DMS153 treated with DMSO at 0.1 percent for 48 hours (cell line): ENCODE data around the gene CD82.

Experiments used
- DNase-seq: peaks from one replicate; lab custom pipeline; 2025; ENCODE audit not compliant: unreplicated experiment; lab: John Stamatoyannopoulos, UW

The CD82 gene

GRCh38 chr11:44574610-44575287 lies 9.3 kb downstream of the CD82 start:
- no peak for DNase-seq

- no peak for DNase-seq
Measured at GRCh38 chr11:44575288-44575672, 9.8 kb downstream of the CD82 start.

GRCh38 chr11:44575962-44576361 lies 10.5 kb downstream of the CD82 start:
- DNase-seq, result no peak

DNA sequence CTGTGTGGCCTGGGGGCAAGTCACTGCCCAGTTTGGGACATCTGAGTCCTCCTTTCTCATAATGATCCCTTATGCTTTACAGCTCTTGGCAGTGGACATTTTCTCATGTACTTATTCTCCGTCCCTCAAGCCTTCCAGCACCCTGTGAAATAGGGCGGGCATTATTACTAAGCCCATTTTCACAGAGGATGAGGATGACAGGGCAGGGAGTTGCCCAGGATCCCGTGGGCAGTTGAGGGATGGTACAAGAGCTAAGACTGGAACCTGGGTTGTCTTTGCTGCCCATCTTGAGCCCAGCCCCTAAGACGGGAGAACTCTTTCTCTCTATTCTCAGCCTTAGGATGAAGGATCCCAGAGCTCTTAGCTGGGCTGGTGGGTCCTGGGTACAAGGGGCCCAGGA lies 11.2 kb downstream of the CD82 start:
- DNase-seq, result no peak

- DNase-seq, result no peak
Measured at GRCh38 chr11:44577231-44577830, 11.9 kb downstream of the CD82 start.

DNA sequence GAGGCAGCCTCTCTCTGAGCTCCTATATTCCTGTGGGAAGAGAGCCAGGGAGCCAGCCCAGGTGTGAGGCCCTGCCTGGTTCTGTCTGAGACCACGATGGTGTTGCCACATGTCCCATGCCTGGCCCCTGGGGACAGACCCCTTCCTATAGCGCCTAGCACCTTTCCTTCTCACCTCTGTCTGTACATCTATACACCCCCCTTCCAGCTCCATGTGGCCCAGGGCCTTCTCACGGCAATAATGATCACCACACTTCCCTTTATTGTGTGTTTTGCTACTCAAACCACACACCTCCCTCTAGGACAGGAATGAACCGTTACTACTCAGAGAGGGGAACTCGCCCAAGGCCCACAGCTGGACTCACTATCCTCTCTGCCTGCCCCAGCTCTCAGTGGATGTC lies 12.8 kb downstream of the CD82 start:
- no peak for DNase-seq

- DNase-seq, result no peak
Measured at GRCh38 chr11:44579302-44579761, 13.9 kb downstream of the CD82 start.

DNA sequence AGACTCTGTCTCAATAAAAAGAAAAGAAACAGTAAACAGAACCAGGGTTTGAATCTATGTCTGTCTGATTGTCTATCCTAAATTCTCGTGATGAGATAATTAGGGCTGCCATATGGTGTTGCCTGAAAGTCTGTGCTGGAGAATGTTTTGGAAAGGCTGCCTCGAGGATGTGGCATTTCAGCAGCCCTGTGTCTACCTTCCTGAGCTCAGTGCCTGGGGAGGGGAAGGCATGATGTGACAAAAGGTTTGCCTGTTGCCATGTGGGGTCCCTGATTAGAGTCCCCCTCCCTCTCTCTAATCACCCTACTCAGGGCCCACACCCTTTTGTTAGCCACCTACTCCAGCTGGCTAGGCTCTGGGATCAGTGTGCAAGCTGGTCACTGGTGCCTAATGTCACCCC lies 15.2 kb downstream of the CD82 start:
- DNase-seq, result no peak

GRCh38 chr11:44581246-44581645 lies 15.8 kb downstream of the CD82 start:
- peak; percentile 10 for DNase-seq

- no peak for DNase-seq
Measured at GRCh38 chr11:44582641-44583352, 17.3 kb downstream of the CD82 start.

DNA sequence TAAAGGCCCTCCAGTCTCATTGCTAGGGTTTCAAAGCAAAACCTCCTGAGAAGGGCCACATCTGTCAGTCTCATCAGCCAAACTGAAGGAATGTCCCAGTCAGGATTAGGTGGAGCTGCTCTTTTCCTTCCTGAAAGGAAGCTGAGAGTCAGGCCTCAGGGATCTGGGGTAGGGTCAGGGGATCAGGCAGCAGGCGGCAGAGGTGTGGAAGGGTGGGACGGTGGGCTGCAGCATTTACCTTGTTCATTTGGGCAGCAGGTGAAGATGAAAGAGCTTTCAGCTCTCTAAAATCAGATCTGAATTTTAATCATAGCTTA lies 17.8 kb downstream of the CD82 start:
- DNase-seq, result no peak

GRCh38 chr11:44585421-44585820 lies 20.0 kb downstream of the CD82 start:
- no peak for DNase-seq

- no peak for DNase-seq
Measured at GRCh38 chr11:44589301-44589700, 23.8 kb downstream of the CD82 start.

DNA sequence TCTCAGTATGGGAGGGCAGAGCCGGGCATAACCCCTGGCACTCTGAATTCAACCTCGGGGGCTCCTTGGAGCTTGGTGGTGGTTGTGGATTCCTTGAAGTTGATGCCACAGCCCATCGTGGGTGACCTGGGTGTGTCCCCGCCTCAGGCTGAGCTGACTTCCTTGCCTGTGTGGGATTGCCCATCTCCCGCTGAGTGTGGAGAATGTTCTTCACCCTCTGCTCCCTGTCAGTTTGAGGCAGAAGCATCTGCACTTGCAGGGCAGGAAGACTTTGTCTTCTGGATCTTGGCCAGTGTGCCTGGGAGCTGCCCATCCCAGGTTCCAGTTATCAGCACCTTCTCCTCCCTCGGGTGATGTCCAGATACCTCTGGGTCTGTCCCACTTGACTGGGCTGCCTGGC lies 25.3 kb downstream of the CD82 start:
- DNase-seq, result no peak

DNA sequence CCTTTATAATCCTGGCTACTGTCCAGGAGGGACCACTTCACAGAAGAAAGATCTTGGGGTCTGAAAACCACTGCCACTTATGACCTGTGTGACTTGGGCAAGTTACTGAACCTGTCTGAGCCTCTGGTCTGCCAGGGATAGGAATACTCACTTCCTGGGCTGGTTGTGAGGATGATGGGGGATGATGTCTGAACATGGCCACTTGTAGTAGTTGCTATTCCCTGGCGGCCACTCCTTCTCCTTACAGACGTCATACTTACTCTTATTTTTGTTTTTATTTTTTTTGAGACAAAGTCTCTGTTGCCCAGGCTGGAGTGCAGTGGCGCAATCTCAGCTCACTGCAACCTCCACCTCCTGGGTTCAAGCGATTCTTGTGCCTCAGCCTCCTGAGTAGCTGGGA lies 26.1 kb downstream of the CD82 start:
- DNase-seq, result no peak

DNA sequence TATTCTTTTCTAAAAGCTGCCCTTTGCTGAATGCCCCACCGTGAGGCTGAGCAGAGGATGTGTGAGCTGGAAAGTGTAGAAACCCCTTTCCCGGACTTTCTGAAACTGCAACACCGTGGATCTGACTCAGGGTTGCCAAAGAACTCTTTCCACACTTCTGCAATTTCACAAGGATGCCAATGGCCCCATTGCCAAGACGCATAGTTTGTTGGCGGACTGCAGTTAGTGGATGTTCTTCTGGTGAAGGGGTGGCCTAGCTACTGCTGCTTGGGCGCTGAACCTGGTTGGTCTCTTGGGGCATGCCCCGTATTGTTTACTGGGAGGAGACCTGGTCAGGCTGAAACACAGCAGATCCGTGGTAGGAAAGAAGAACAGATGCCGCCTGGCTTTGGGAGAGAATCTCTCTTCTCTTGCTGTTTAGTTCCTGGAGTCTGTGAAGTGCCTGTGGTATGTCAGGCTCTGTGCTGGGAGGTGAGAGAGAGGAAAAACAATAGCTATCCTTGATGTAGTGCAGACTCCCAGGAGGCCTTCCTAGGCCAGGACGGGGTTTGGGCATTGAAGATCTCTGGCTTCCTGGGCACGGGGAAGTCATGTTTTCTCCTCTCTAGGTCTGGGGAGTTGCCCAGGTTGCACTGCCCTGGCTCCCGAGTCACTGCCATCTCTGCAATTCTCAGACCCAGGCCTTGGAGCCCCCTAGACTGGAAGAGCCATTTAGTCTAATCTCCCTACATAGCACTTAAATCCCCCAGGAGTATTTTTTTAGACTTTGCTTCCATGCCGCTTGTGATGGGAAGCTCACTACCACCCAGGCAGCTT lies 26.9 kb downstream of the CD82 start:
- DNase-seq, result no peak

GRCh38 chr11:44593251-44593650 lies 27.8 kb downstream of the CD82 start:
- no peak for DNase-seq

DNA sequence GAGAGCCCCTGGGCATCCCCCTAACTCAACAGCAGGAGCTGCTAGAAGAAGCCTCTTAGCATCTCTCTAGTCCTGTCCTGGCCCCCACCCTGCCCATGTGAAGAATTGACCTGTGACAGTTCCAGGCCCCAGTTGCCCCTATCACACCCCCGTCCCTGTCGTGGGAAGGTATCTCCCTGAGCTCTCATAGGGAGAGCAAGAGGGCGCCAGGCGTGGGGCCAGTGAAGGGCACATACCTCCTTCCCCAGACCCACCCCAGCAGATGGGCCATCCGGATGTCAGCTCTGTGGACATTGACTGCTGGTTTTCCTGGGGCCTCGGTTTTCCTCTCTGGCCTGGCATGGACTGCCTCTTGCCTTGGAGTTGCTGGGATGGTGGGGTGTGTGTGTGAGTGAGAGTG lies 29.5 kb downstream of the CD82 start:
- no peak for DNase-seq

GRCh38 chr11:44595964-44596381 lies 30.5 kb downstream of the CD82 start:
- no peak for DNase-seq

DNA sequence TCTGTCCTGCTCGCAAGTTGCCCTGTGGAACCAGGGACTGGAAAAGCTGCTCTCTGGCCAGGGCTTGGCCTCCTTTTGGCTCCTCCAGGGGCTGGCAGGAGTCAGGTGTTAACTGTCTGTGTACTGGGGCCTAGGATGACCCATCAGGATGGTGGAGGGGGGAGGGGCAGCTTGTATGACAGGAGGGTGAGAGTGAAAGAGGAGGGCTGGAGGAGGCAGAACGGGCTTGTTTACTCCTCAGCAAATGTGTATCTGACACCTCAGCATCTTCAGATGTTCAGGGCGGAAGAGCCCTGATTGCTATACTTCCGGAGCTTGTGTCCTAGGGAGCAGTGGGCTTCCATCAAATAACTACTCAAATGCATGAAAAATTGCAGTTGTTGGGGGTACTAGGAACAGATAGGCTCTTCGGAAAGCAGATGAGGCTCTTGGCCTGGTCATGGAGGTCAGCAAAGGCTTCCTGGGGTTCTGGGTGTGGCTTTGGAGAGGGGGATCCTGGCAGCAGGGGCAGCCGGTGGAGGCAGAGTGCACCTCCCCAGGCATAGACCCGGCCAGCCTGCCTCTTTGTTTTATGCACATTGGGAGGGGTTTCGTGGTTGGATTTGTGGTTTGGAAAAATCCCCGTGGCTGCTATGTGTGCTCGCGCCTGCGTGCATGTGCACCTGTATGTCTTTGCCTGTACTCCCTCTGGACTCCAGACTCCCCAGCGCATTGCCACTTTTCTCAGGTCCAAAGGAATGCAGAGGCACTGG lies 31.2 kb downstream of the CD82 start:
- DNase-seq, result no peak
